SK-N-SH (cell line): Measurements from ENCODE around the gene ASCL2. TPM values are rescaled to one million over a fixed set of nuclear protein-coding genes. Genes with fewer than 3 reads are reported as not detected.

Experiments
- CTCF ChIA-PET: fragments of 300-600, 350-600 bp; formaldehyde crosslinking; extraction: SDS; loops from one replicate; lab custom pipeline; 2021; lab: Yijun Ruan, JAX
- POLR2A ChIA-PET: fragments of 350-600 bp; sonication (Branson Sonifier 250); formaldehyde crosslinking; extraction: SDS; loops from one replicate; lab custom pipeline; 2020; ENCODE audit warnings: antibody characterized with exemption, inconsistent platforms; lab: Yijun Ruan, JAX
- DNase-seq: peaks from one replicate; pipeline ENCODE4 v3.0.0; 2012
- H2AFZ ChIP-seq: fragments of 200-600 bp; sonication (generic); 2 replicates; pipeline ENCODE4 v1.8.1; 2016; ENCODE audit warnings: antibody characterized with exemption, mild to moderate bottlenecking, low read depth
- H3F3A ChIP-seq: fragments of 200-600 bp; sonication (generic); replicated peaks from 2 replicates; pipeline ENCODE3; 2016; ENCODE audit warnings: antibody characterized with exemption, mild to moderate bottlenecking; ENCODE audit not compliant: insufficient read depth
- H3K27ac ChIP-seq, 2 experiments: fragments of 200-500 bp in 1 of 2; fragments of 200-600 bp in 1 of 2; sonication (Bioruptor generic) in 1 of 2; sonication (generic), shearing (Covaris generic) in 1 of 2; 2 replicates each; pipeline versions ENCODE4 v1.5.1 to v1.6.1; 2014 to 2016; ENCODE audit warnings: low read depth in 2 of 2, inconsistent platforms in 1 of 2, low read length in 1 of 2, mild to moderate bottlenecking in 1 of 2, mixed read lengths in 1 of 2
- H3K27me3 ChIP-seq: fragments of 200-600 bp; sonication (generic), shearing (Covaris generic); 2 replicates; pipeline ENCODE4 v1.6.1; 2016; ENCODE audit warnings: mixed run types; ENCODE audit not compliant: insufficient read depth
- H3K36me3 ChIP-seq, 2 experiments: fragments of 200-500 bp in 1 of 2; fragments of 200-600 bp in 1 of 2; sonication (Bioruptor generic) in 1 of 2; sonication (generic) in 1 of 2; replicated peaks in 1 of 2; 2 replicates each; pipeline versions ENCODE3 to v1.5.1; 2014 to 2016; ENCODE audit warnings: low read length in 1 of 2, mild to moderate bottlenecking in 1 of 2; ENCODE audit not compliant: insufficient read depth in 2 of 2, control insufficient read depth in 1 of 2
- H3K4me1 ChIP-seq, 2 experiments: fragments of 200-500 bp in 1 of 2; fragments of 200-600 bp in 1 of 2; sonication (Bioruptor generic) in 1 of 2; sonication (generic), shearing (Covaris generic) in 1 of 2; 2 replicates each; pipeline versions ENCODE4 v1.5.1 to v1.6.1; 2014 to 2016; ENCODE audit warnings: low read depth in 1 of 2, low read length in 1 of 2, mixed run types in 1 of 2; ENCODE audit not compliant: insufficient read depth in 2 of 2, control insufficient read depth in 1 of 2
- H3K4me2 ChIP-seq: fragments of 200-600 bp; sonication (generic), shearing (Covaris generic); 2 replicates; pipeline ENCODE4 v1.6.1; 2017; ENCODE audit warnings: mixed run types
- H3K4me3 ChIP-seq, 2 experiments: fragments of 200-500 bp in 1 of 2; fragments of 200-600 bp in 1 of 2; sonication (Bioruptor generic) in 1 of 2; sonication (generic), shearing (Covaris generic) in 1 of 2; 2 replicates each; pipeline versions ENCODE4 v1.5.1 to v1.8.1; 2014 to 2016; ENCODE audit warnings: low read depth in 2 of 2, inconsistent platforms in 1 of 2, low read length in 1 of 2, mild to moderate bottlenecking in 1 of 2, mixed read lengths in 1 of 2, moderate library complexity in 1 of 2
- H3K79me2 ChIP-seq: fragments of 200-600 bp; sonication (generic); 2 replicates; pipeline ENCODE4 v1.8.1; 2017; ENCODE audit warnings: mild to moderate bottlenecking; ENCODE audit not compliant: insufficient read depth
- H3K9ac ChIP-seq: fragments of 200-600 bp; sonication (generic); 2 replicates; pipeline ENCODE4 v1.6.1; 2017; ENCODE audit warnings: mixed run types
- H3K9me2 ChIP-seq: fragments of 200-600 bp; sonication (generic); 2 replicates; pipeline ENCODE4 v1.6.1; 2017; ENCODE audit warnings: mixed run types
- H3K9me3 ChIP-seq: fragments of 200-600 bp; sonication (generic); 2 replicates; pipeline ENCODE4 v1.6.1; 2017; ENCODE audit warnings: mixed run types, mild to moderate bottlenecking, moderate library complexity
- H4K20me1 ChIP-seq: fragments of 200-600 bp; sonication (generic); 2 replicates; pipeline ENCODE4 v1.6.1; 2017; ENCODE audit warnings: mild to moderate bottlenecking, mixed run types; ENCODE audit not compliant: insufficient read depth
- CHD2 ChIP-seq: fragments of 150-350 bp; IDR thresholded peaks from 2 replicates; pipeline ENCODE4 v1.6.1; 2018; ENCODE audit warnings: low read length; ENCODE audit not compliant: partially characterized antibody
- EP300 ChIP-seq, 2 experiments: IDR thresholded peaks; 2 replicates each; pipeline versions ENCODE4 v1.4.0 to v1.6.1; 2012; ENCODE audit warnings: borderline replicate concordance in 1 of 2, low read depth in 1 of 2, low read length in 1 of 2
- EZH2phosphoT487 ChIP-seq: fragments of 200-600 bp; sonication (generic); IDR thresholded peaks from 2 replicates; pipeline ENCODE4 v1.6.1; 2017; ENCODE audit warnings: low read depth, mixed run types, mild to moderate bottlenecking, antibody characterized with exemption, moderate library complexity, borderline replicate concordance
- FOXJ3 ChIP-seq: sonication (generic); formaldehyde crosslinking; IDR thresholded peaks from 2 replicates; pipeline ENCODE4 v1.5.1; 2020; ENCODE audit warnings: mild to moderate bottlenecking, missing genetic modification reagents
- FOXM1 ChIP-seq: IDR thresholded peaks from 2 replicates; pipeline ENCODE4 v1.4.0; 2012; ENCODE audit warnings: low read depth, mild to moderate bottlenecking
- GABPA ChIP-seq: IDR thresholded peaks from 2 replicates; pipeline ENCODE4 v1.4.0; 2012; ENCODE audit warnings: low read depth, mild to moderate bottlenecking
- NFIC ChIP-seq: IDR thresholded peaks from 2 replicates; pipeline ENCODE4 v1.4.0; 2012; ENCODE audit warnings: borderline replicate concordance
- RAD21 ChIP-seq: IDR thresholded peaks from 2 replicates; pipeline ENCODE4 v1.6.1; 2012; ENCODE audit warnings: mild to moderate bottlenecking, low read length
- RCOR1 ChIP-seq: fragments of 150-350 bp; IDR thresholded peaks from 2 replicates; pipeline ENCODE4 v1.6.1; 2017; ENCODE audit warnings: antibody characterized with exemption, low read length
- REST ChIP-seq: IDR thresholded peaks from 2 replicates; pipeline ENCODE4 v1.6.1; 2012; ENCODE audit warnings: mild to moderate bottlenecking, low read depth, low read length, moderate library complexity
- RFX5 ChIP-seq: IDR thresholded peaks from 2 replicates; pipeline ENCODE4 v1.6.1; 2012; ENCODE audit warnings: mild to moderate bottlenecking, improper control_type of control experiment, low read length
- SIN3A ChIP-seq: IDR thresholded peaks from 2 replicates; pipeline ENCODE4 v1.6.1; 2012; ENCODE audit warnings: low read depth, mild to moderate bottlenecking, low read length, moderate library complexity, borderline replicate concordance
- SMC3 ChIP-seq: IDR thresholded peaks from 2 replicates; pipeline ENCODE4 v1.6.1; 2012; ENCODE audit warnings: low read depth, low read length, improper control_type of control experiment
- YY1 ChIP-seq: IDR thresholded peaks from 2 replicates; pipeline ENCODE4 v1.4.0; 2012; ENCODE audit warnings: low read depth, mild to moderate bottlenecking
- ZBTB33 ChIP-seq: IDR thresholded peaks from 2 replicates; pipeline ENCODE4 v1.4.0; 2012; ENCODE audit warnings: low read depth, borderline replicate concordance
- WGBS: methylation state at CpG from one replicate; pipeline ENCODE4 v1.1.6; 2017; ENCODE audit warnings: low lambda C conversion rate; 5-methylcytosine and 5-hydroxymethylcytosine counted together
- polyA plus RNA-seq, 3 experiments: library from polyadenylated mRNA; depleted of rRNA; stranded (reverse); fragments of >200 nt; gene quantifications; 2 replicates each; pipeline ENCODE4 v1.2.3, GENCODE V29; 2012

The ASCL2 gene
- polyA plus RNA-seq, 1 of the 3 experiments (the other 2 are of a cell fraction) = not detected

GRCh38 chr11:2298795-2299761 lies 28.7 kb upstream of the ASCL2 start:
- Histone ChIP-seq H3K9me3 (no peaks in the 10 kb centered on the region), H3K4me3 (no peak overlapping the region), H3K9ac (no peak overlapping the region), H3K27ac (no peak overlapping the region), H3K79me2 (no peaks in the 10 kb centered on the region), H3K36me3 (no peaks in the 10 kb centered on the region), H3K4me2 (no peak overlapping the region), H4K20me1 (no peaks in the 10 kb centered on the region), H3K9me2 (no peaks in the 10 kb centered on the region), H2AFZ (no peak overlapping the region), H3K27me3 (no peaks in the 10 kb centered on the region), H3K4me1 (peaks cover 0 to 26% of the 10 kb centered on the region in 2 experiments; a peak in 1 of 4 replicates), H3F3A (no peaks in the 10 kb centered on the region)
- CTCF ChIA-PET = interaction anchor here (0.6 to 13.9 kb wide), 17 partner anchors 9 to 234 kb away, joined by 3 to 318 read pairs (median 5); no protein-coding TSS in a partner anchor
- 76% methylated on average over 6 of the region's 18 CpGs for WGBS
- POLR2A ChIA-PET = no interaction called here
- DNase-seq = peak; percentile 62
- no peak for TF ChIP-seq GABPA
- no peak for TF ChIP-seq REST
- peak; percentile 63 for TF ChIP-seq RAD21
- peak; percentile 43; the same call in 1 of the 2 replicates for TF ChIP-seq SMC3
- no peak for TF ChIP-seq CHD2
- no peak for TF ChIP-seq EZH2phosphoT487

- no peak overlapping the region for H2AFZ ChIP-seq
- H3K9me2 ChIP-seq = no peaks in the 10 kb centered on the region
- DNase-seq = no peak
- H3K4me2 ChIP-seq = no peak overlapping the region
- WGBS = 59% methylated on average over 8 of the region's 14 CpGs
- ChIA-PET POLR2A (no interaction called here), CTCF (interaction anchor here (0.6 to 13.9 kb wide), 15 partner anchors 21 to 235 kb away, joined by 3 to 318 read pairs (median 3); no protein-coding TSS in a partner anchor)
- no peaks in the 10 kb centered on the region for H3K36me3 ChIP-seq
- peaks cover 0 to 17% of the 10 kb centered on the region in 2 experiments; a peak in 1 of 4 replicates for H3K4me1 ChIP-seq
- no peaks in the 10 kb centered on the region for H3F3A ChIP-seq
- TF ChIP-seq CHD2 (no peak), RFX5 (no peak), FOXJ3 (CRISPR knock-in tag) (no peak), RAD21 (no peak), ZBTB33 (no peak), SIN3A (no peak), NFIC (no peak), EP300 (IDR thresholded peaks at IDR 0.05; ENCODE audit: borderline replicate concordance in 1 of 2, low read depth in 1 of 2, low read length in 1 of 2) (no peak), RCOR1 (no peak), GABPA (no peak), FOXM1 (no peak), YY1 (no peak)
- H3K9me3 ChIP-seq = no peaks in the 10 kb centered on the region
- H3K27ac ChIP-seq = no peak overlapping the region
- H3K27me3 ChIP-seq = no peaks in the 10 kb centered on the region
- H3K79me2 ChIP-seq = no peaks in the 10 kb centered on the region
- no peaks in the 10 kb centered on the region for H4K20me1 ChIP-seq
- H3K4me3 ChIP-seq = no peak overlapping the region
- H3K9ac ChIP-seq = no peak overlapping the region
These were observed 27.9 kb upstream of the ASCL2 start for GRCh38 chr11:2298131-2298794.
